ENCODE data around the gene TMEM123. TPM values are rescaled to one million over a fixed set of nuclear protein-coding genes. Genes with fewer than 3 reads are reported as not detected.

The TMEM123 gene
- total and polyA plus RNA-seq, 2 donors from 2014 or later = 57.0 to 143 TPM

DNA sequence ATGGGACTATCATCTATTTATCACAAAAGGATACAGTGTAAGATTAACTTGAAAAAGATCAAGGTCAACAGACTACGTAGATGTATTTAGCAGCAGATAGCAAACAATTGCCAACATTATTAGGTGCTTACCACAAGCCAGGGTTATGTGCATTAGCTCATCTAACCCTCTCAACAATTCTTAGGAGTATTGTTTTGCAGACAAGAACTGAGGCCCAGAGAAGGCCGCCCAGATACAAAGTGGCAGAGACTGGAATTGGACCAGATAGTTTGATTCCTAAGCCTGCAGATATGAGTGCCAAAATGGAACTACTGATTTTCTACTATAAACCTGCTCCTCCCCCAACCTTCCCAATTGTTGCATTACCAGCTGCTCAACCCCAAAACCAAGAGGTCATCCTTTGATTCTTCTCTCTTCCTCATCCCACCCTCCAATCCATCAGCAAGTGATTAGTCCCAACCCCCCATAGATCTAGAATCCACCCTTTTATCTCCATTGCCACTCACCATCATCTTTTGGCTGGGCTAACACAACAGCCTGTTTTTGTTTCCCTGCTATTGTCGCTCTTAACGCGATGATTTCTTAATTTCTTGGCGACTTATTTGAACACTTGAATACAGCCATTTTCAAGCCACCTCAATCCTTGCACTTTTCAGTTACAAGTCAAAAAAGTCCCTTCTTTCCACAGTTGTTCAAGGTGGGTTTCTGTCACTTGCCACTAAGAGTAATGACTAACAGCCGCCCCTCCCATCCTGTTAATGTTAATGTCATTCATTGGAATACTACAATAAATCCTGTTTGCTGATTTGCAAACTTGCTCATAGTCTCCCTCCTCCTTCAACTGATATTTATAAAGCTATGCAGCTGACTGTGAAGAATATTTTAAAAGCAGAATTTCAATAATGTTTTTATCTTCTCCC is 2.7 kb downstream of the TMEM123 start:
- FAIRE-seq = no peak
- Histone ChIP-seq H3K27ac (ENCODE audit: low read depth in 2 of 2, low read length in 2 of 2) (no peak overlapping the region), H3K9ac (ENCODE audit: low read length in 3 of 3) (no peak overlapping the region)

GRCh38 chr11:102448869-102449224 is 3.7 kb downstream of the TMEM123 start:
- H3K36me3 ChIP-seq (ENCODE audit: control insufficient read depth in 2 of 3, insufficient read depth in 3 of 3, low read length in 3 of 3) = peaks cover 0 to 3% (median 0%) of the 10 kb centered on the region in 3 donors
- H3K27me3 ChIP-seq (ENCODE audit: control insufficient read depth, insufficient read depth, low read length) = no peaks in the 10 kb centered on the region
- H3K27ac ChIP-seq (ENCODE audit: low read depth in 2 of 2, low read length in 2 of 2) = no peak overlapping the region
- H3K9ac ChIP-seq (ENCODE audit: low read length in 3 of 3) = no peak overlapping the region
- intact Hi-C loops (cut with DNase I) = no loop called here
- no peak for TF ChIP-seq CTCF (IDR thresholded peaks at IDR 0.05; ENCODE audit: borderline replicate concordance, extremely low read depth, insufficient read depth)
- peaks cover 0 to 14% (median 4%) of the 10 kb centered on the region in 3 donors for H3K4me1 ChIP-seq (ENCODE audit: control insufficient read depth in 2 of 3, insufficient read depth in 2 of 3, low read depth in 1 of 3, low read length in 3 of 3)
- no peak overlapping the region for H3K4me3 ChIP-seq (ENCODE audit: low read length in 3 of 3)
- FAIRE-seq (no peak), DNase-seq (no peak)
- H3K9me3 ChIP-seq (ENCODE audit: control insufficient read depth in 2 of 3, insufficient read depth in 1 of 3, low read length in 3 of 3) = peaks cover 0 to 2% (median 0%) of the 10 kb centered on the region in 3 donors

More for the DNA sequence above, 2.7 kb downstream of the TMEM123 start:
- Histone ChIP-seq H3K36me3 (ENCODE audit: control insufficient read depth in 2 of 3, insufficient read depth in 3 of 3, low read length in 3 of 3) (peaks cover 0 to 3% (median 0%) of the 10 kb centered on the region in 3 donors), H3K4me1 (ENCODE audit: control insufficient read depth in 2 of 3, insufficient read depth in 2 of 3, low read depth in 1 of 3, low read length in 3 of 3) (peaks cover 0 to 14% (median 4%) of the 10 kb centered on the region in 3 donors), H3K4me3 (ENCODE audit: low read length in 3 of 3) (no peak overlapping the region), H3K9me3 (ENCODE audit: control insufficient read depth in 2 of 3, insufficient read depth in 1 of 3, low read length in 3 of 3) (no peaks in the 10 kb centered on the region), H3K27me3 (ENCODE audit: control insufficient read depth, insufficient read depth, low read length) (no peaks in the 10 kb centered on the region)
- DNase-seq = no peak
- no peak for TF ChIP-seq CTCF (IDR thresholded peaks at IDR 0.05; ENCODE audit: borderline replicate concordance, extremely low read depth, insufficient read depth)
- intact Hi-C loops (cut with DNase I) = no loop called here

DNA sequence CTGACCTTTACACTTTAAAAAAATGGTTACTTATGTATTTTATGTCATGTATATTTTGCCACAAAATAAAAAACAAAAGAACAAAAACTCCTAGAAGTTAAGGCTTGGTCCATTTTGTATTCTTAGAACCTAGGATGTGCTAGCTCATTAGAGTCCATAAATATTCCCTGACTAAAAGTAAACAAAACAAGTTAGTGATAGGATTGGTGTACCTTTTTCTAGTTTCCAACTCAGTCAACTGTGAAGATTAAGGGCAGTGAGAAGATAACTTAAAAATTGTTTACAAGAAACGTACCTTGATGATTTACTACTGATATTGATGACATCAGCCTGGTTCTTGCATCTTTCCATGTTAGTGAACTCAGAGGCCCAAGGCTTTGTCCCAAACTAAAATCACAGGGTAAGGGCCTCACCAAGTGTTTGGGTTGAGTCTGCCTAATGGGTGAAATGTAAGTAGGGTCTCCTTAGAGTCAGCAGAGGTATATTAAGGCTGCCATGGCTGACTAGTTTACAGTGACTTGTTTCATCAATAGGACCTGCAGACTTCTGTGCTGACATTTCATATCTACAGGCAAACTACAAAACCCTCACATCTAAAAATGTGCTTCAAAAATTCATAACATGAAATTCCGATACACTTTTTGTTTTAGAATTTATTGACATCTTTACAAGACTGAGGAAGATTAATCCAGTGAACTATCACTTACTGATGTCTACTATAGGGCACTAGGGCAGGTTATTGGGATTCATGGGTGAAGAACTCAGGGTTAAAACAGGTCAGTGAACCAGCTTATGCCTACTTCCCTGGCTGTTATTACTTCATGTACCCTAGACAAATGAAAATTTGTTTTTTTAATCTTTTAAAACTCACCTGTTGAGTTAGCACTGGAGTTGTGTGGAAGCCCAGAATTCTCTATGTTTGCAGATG is 4.4 kb downstream of the TMEM123 start:
- peaks cover 0 to 3% (median 0%) of the 10 kb centered on the region in 3 donors for H3K36me3 ChIP-seq (ENCODE audit: control insufficient read depth in 2 of 3, insufficient read depth in 3 of 3, low read length in 3 of 3)
- H3K9me3 ChIP-seq (ENCODE audit: control insufficient read depth in 2 of 3, insufficient read depth in 1 of 3, low read length in 3 of 3) = peaks cover 0 to 2% (median 0%) of the 10 kb centered on the region in 3 donors
- H3K27me3 ChIP-seq (ENCODE audit: control insufficient read depth, insufficient read depth, low read length) = no peaks in the 10 kb centered on the region
- DNase-seq (peak in 1 of 5 donors; percentile 39), FAIRE-seq (no peak)
- intact Hi-C loops (cut with DNase I) = no loop called here
- no peak overlapping the region for H3K4me3 ChIP-seq (ENCODE audit: low read length in 3 of 3)
- H3K27ac ChIP-seq (ENCODE audit: low read depth in 2 of 2, low read length in 2 of 2) = no peak overlapping the region
- no peak overlapping the region for H3K9ac ChIP-seq (ENCODE audit: low read length in 3 of 3)
- H3K4me1 ChIP-seq (ENCODE audit: control insufficient read depth in 2 of 3, insufficient read depth in 2 of 3, low read depth in 1 of 3, low read length in 3 of 3) = peaks cover 0 to 14% (median 4%) of the 10 kb centered on the region in 3 donors
- TF ChIP-seq CTCF (IDR thresholded peaks at IDR 0.05; ENCODE audit: borderline replicate concordance, extremely low read depth, insufficient read depth) = no peak
